Astrocyte (in vitro differentiated cells and primary cell): ENCODE data around the gene APP. TPM values are rescaled to one million over a fixed set of nuclear protein-coding genes. Genes with fewer than 3 reads are reported as not detected.

ENCODE experiments used
- DNase-seq: peaks from one replicate; pipeline ENCODE4 v3.0.0-alpha.2; 2010; ENCODE audit warnings: low read depth
- FAIRE-seq: peaks from 2 replicates; lab custom pipeline; 2011; peaks lifted over from hg19 to GRCh38; lab: Jason Lieb, UNC
- H2AFZ ChIP-seq: 2 replicates; pipeline ENCODE4 v1.6.0; 2012; ENCODE audit warnings: low read depth, low read length, inconsistent platforms
- H3K27ac ChIP-seq: 2 replicates; pipeline ENCODE4 v1.5.1; 2011; ENCODE audit warnings: low read depth, low read length, inconsistent platforms
- H3K27me3 ChIP-seq: 2 replicates; pipeline ENCODE4 v1.6.0; 2011; ENCODE audit warnings: low read length, inconsistent platforms; ENCODE audit not compliant: insufficient read depth
- H3K36me3 ChIP-seq: 2 replicates; pipeline ENCODE4 v1.5.1; 2011; ENCODE audit warnings: low read length, inconsistent platforms; ENCODE audit not compliant: insufficient read depth
- H3K4me1 ChIP-seq: 2 replicates; pipeline ENCODE4 v1.5.1; 2011; ENCODE audit warnings: low read length, inconsistent platforms; ENCODE audit not compliant: insufficient read depth
- H3K4me2 ChIP-seq: 2 replicates; pipeline ENCODE4 v1.6.0; 2012; ENCODE audit warnings: low read length, inconsistent platforms
- H3K4me3 ChIP-seq: 2 replicates; pipeline ENCODE4 v1.5.1; 2011; ENCODE audit warnings: low read depth, mild to moderate bottlenecking, low read length, inconsistent platforms; ENCODE audit not compliant: insufficient read depth
- H3K79me2 ChIP-seq: 2 replicates; pipeline ENCODE4 v1.6.0; 2012; ENCODE audit warnings: mild to moderate bottlenecking, low read length, inconsistent platforms; ENCODE audit not compliant: insufficient read depth
- H3K9ac ChIP-seq: 2 replicates; pipeline ENCODE4 v1.6.0; 2012; ENCODE audit warnings: mild to moderate bottlenecking, low read length, inconsistent platforms
- H3K9me3 ChIP-seq: 2 replicates; pipeline ENCODE4 v1.5.1; 2012; ENCODE audit warnings: low read depth, mild to moderate bottlenecking, low read length, inconsistent platforms; ENCODE audit not compliant: insufficient read depth
- H4K20me1 ChIP-seq: 2 replicates; pipeline ENCODE4 v1.6.0; 2012; ENCODE audit warnings: low read length, inconsistent platforms; ENCODE audit not compliant: insufficient read depth
- H3K27ac Mint-ChIP-seq: one replicate; pipeline ENCODE4 v1.8.0; 2021; ENCODE audit warnings: mild to moderate bottlenecking, mixed read lengths; ENCODE audit not compliant: unreplicated experiment
- H3K27me3 Mint-ChIP-seq: one replicate; pipeline ENCODE4 v1.8.0; 2021; ENCODE audit warnings: low read depth, mixed read lengths; ENCODE audit not compliant: unreplicated experiment
- H3K36me3 Mint-ChIP-seq: one replicate; pipeline ENCODE4 v1.8.0; 2021; ENCODE audit warnings: low read depth, mixed read lengths; ENCODE audit not compliant: unreplicated experiment
- H3K4me1 Mint-ChIP-seq: one replicate; pipeline ENCODE4 v1.8.0; 2021; ENCODE audit warnings: low read depth, mixed read lengths; ENCODE audit not compliant: unreplicated experiment
- H3K4me3 Mint-ChIP-seq: one replicate; pipeline ENCODE4 v1.8.0; 2021; ENCODE audit warnings: mild to moderate bottlenecking, moderate library complexity, mixed read lengths; ENCODE audit not compliant: unreplicated experiment
- H3K9me3 Mint-ChIP-seq: one replicate; pipeline ENCODE4 v1.8.0; 2021; ENCODE audit warnings: mild to moderate bottlenecking, mixed read lengths; ENCODE audit not compliant: unreplicated experiment
- EZH2 ChIP-seq: IDR thresholded peaks from 2 replicates; pipeline ENCODE4 v1.6.1; 2012; ENCODE audit warnings: mild to moderate bottlenecking, low read length, inconsistent platforms; ENCODE audit not compliant: insufficient read depth
- total RNA-seq: library from RNA; stranded (reverse); gene quantifications from 2 replicates; pipeline ENCODE4 v1.2.1, GENCODE V29; 2021
- TF ChIP-seq, protein P1 (sequence below): IDR thresholded peaks from 2 replicates; pipeline ENCODE4 v1.5.1; 2011; ENCODE audit warnings: low read depth, mild to moderate bottlenecking, inconsistent platforms, low read length, moderate library complexity; ENCODE audit not compliant: insufficient read depth

Gene APP
- total RNA-seq, 1 donor from 2014 or later: 823 TPM

DNA sequence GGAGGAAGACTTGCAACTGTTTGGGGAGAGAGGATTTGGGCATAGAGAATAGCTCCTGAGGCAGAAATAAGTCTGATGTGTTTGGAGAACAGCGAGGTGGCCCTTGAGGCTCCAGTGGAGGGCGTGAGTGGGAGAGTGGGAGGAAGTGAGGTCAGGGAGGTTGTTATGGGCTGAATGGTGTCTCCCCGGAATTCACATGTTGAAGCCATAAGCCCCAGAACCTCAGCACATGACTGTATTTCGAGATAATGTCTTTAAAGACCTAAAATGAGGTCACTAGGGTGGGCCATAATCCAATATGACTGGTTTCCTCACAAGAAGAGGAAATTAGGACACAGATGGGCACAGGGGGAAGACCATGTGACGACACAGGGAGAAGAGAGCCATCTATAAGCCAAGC is 17.9 kb upstream of the APP start:
- FAIRE-seq (no peak), DNase-seq (no peak)
- no peaks in the 10 kb centered on the region for H3K36me3 ChIP-seq
- Mint-ChIP-seq H3K27ac (no peak overlapping the region), H3K27me3 (peaks cover 2% of the 10 kb centered on the region), H3K4me3 (no peak overlapping the region), H3K4me1 (no peaks in the 10 kb centered on the region), H3K36me3 (no peaks in the 10 kb centered on the region), H3K9me3 (peaks cover 4% of the 10 kb centered on the region)
- H4K20me1 ChIP-seq: no peaks in the 10 kb centered on the region
- H2AFZ ChIP-seq: no peak overlapping the region
- H3K9ac ChIP-seq: no peak overlapping the region
- H3K27me3 ChIP-seq: peaks cover 5% of the 10 kb centered on the region
- no peak overlapping the region for H3K27ac ChIP-seq
- H3K9me3 ChIP-seq: peaks cover 3% of the 10 kb centered on the region
- TF ChIP-seq EZH2: no peak
- TF ChIP-seq, protein P1, sequence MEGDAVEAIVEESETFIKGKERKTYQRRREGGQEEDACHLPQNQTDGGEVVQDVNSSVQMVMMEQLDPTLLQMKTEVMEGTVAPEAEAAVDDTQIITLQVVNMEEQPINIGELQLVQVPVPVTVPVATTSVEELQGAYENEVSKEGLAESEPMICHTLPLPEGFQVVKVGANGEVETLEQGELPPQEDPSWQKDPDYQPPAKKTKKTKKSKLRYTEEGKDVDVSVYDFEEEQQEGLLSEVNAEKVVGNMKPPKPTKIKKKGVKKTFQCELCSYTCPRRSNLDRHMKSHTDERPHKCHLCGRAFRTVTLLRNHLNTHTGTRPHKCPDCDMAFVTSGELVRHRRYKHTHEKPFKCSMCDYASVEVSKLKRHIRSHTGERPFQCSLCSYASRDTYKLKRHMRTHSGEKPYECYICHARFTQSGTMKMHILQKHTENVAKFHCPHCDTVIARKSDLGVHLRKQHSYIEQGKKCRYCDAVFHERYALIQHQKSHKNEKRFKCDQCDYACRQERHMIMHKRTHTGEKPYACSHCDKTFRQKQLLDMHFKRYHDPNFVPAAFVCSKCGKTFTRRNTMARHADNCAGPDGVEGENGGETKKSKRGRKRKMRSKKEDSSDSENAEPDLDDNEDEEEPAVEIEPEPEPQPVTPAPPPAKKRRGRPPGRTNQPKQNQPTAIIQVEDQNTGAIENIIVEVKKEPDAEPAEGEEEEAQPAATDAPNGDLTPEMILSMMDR: no peak
- no peak overlapping the region for H3K4me2 ChIP-seq
- no peak overlapping the region for H3K4me3 ChIP-seq
- no peaks in the 10 kb centered on the region for H3K79me2 ChIP-seq
- no peaks in the 10 kb centered on the region for H3K4me1 ChIP-seq

DNA sequence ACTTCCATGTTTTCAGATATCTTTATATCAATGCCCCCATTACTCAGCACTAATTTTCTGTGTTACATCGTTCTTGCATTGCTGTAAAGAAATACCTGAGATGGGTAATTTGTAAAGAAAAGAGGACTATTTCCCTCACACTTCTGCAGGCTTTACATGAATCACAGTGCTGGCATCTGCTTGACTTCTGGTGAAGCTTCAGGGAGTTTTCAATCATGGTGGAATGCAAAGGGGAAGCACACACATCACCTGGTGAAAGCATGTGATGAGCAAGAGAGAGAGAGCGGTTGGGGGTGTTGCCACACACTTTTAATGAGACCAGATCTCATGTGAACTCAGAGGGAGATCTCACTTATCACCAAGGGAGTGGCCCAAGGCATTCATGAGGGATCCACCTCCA is 14.9 kb upstream of the APP start:
- Histone ChIP-seq H3K27ac (no peak overlapping the region), H2AFZ (no peak overlapping the region), H3K4me3 (no peak overlapping the region), H3K27me3 (peaks cover 5% of the 10 kb centered on the region), H3K9me3 (peaks cover 3% of the 10 kb centered on the region), H3K79me2 (no peaks in the 10 kb centered on the region), H3K9ac (no peak overlapping the region), H3K4me2 (no peak overlapping the region), H3K36me3 (no peaks in the 10 kb centered on the region), H4K20me1 (no peaks in the 10 kb centered on the region), H3K4me1 (no peaks in the 10 kb centered on the region)
- no peak for TF ChIP-seq EZH2
- TF ChIP-seq, protein P1: no peak
- FAIRE-seq: no peak
- Mint-ChIP-seq H3K27ac (no peak overlapping the region), H3K4me1 (no peaks in the 10 kb centered on the region), H3K27me3 (no peaks in the 10 kb centered on the region), H3K36me3 (no peaks in the 10 kb centered on the region), H3K4me3 (no peak overlapping the region), H3K9me3 (peaks cover 4% of the 10 kb centered on the region)
- DNase-seq: no peak

DNA sequence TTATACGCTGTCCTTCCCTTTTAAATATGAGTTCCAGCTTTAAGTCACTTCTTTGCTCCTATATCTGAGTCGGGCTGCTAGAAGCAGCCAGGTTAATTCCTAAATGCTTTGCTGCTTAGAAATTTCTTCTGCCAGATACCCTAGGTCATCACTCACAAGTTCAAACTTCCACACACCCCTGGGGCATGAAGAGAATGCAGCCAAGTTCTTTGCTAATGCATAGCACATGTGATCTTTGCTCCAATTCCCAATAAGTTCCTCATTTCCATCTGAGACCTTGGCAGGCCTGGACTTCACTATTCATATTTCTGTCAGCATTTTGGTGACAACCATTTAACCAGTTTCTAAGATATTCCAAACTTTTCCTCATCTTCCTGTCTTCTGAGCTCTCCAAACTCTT is 14.5 kb upstream of the APP start:
- Histone ChIP-seq H3K27me3 (peaks cover 5% of the 10 kb centered on the region), H3K79me2 (no peaks in the 10 kb centered on the region), H4K20me1 (no peaks in the 10 kb centered on the region), H3K4me1 (no peaks in the 10 kb centered on the region), H3K4me3 (no peak overlapping the region), H3K36me3 (no peaks in the 10 kb centered on the region), H3K9ac (no peak overlapping the region), H2AFZ (no peak overlapping the region), H3K4me2 (no peak overlapping the region), H3K9me3 (peaks cover 3% of the 10 kb centered on the region), H3K27ac (no peak overlapping the region)
- Mint-ChIP-seq H3K27ac (no peak overlapping the region), H3K36me3 (no peaks in the 10 kb centered on the region), H3K4me3 (no peak overlapping the region), H3K4me1 (no peaks in the 10 kb centered on the region), H3K9me3 (peaks cover 4% of the 10 kb centered on the region), H3K27me3 (no peaks in the 10 kb centered on the region)
- FAIRE-seq (no peak), DNase-seq (no peak)
- TF ChIP-seq EZH2: no peak
- TF ChIP-seq, protein P1: no peak
